Fibroblast of lung (primary cell): ENCODE measurements around the gene LRRC26. TPM values are rescaled to one million over a fixed set of nuclear protein-coding genes. Genes with fewer than 3 reads are reported as not detected.

Experiments used
- DNase-seq, 2 donors: peaks; one replicate each; pipeline versions ENCODE4 v3.0.0 to v3.0.0-alpha.2; 2010; ENCODE audit warnings: low read depth in 2 of 2
- H2AFZ ChIP-seq: 2 replicates; pipeline ENCODE4 v1.5.1; 2012; ENCODE audit warnings: low read length, control low read depth, inconsistent platforms
- H3K27ac ChIP-seq: 2 replicates; pipeline ENCODE4 v1.5.1; 2011; ENCODE audit warnings: low read length, control low read depth; ENCODE audit not compliant: insufficient read depth
- H3K27me3 ChIP-seq: 2 replicates; pipeline ENCODE4 v1.5.1; 2011; ENCODE audit warnings: mild to moderate bottlenecking, low read length; ENCODE audit not compliant: control insufficient read depth, insufficient read depth
- H3K36me3 ChIP-seq: 2 replicates; pipeline ENCODE4 v1.5.1; 2011; ENCODE audit warnings: low read length; ENCODE audit not compliant: control insufficient read depth, insufficient read depth
- H3K4me1 ChIP-seq: 2 replicates; pipeline ENCODE4 v1.5.1; 2011; ENCODE audit warnings: low read length; ENCODE audit not compliant: control insufficient read depth, insufficient read depth; ENCODE audit errors: extremely low read depth
- H3K4me2 ChIP-seq: 2 replicates; pipeline ENCODE4 v1.5.1; 2011; ENCODE audit warnings: low read length, control low read depth; ENCODE audit not compliant: insufficient read depth; ENCODE audit errors: extremely low read depth
- H3K4me3 ChIP-seq, 4 experiments: fragments of 200-600 bp in 1 of 4; sonication (generic) in 1 of 4; replicated peaks in 1 of 4; 2 replicates each; pipeline ENCODE4 v1.5.1; 2011 to 2016; ENCODE audit warnings: low read length in 4 of 4, low read depth in 3 of 4, mild to moderate bottlenecking in 3 of 4, control low read depth in 2 of 4, inconsistent platforms in 1 of 4, mixed read lengths in 1 of 4; ENCODE audit not compliant: insufficient read depth in 1 of 4; ENCODE audit errors: control extremely low read depth in 1 of 4
- H3K79me2 ChIP-seq: 2 replicates; pipeline ENCODE4 v1.5.1; 2012; ENCODE audit warnings: mild to moderate bottlenecking, low read length, inconsistent platforms; ENCODE audit not compliant: control insufficient read depth, insufficient read depth
- H3K9ac ChIP-seq: 2 replicates; pipeline ENCODE4 v1.5.1; 2011; ENCODE audit warnings: mild to moderate bottlenecking, low read length, control low read depth; ENCODE audit not compliant: insufficient read depth
- H3K9me3 ChIP-seq: 2 replicates; pipeline ENCODE4 v1.5.1; 2012; ENCODE audit warnings: low read depth, low read length; ENCODE audit not compliant: control insufficient read depth, insufficient read depth
- H4K20me1 ChIP-seq: 2 replicates; pipeline ENCODE4 v1.5.1; 2011; ENCODE audit warnings: low read length; ENCODE audit not compliant: control insufficient read depth, insufficient read depth; ENCODE audit errors: extremely low read depth
- CTCF ChIP-seq, 2 donors: IDR thresholded peaks in 1 of 2; conservative IDR thresholded peaks in 1 of 2; 1 replicate in 1 of 2; 2 replicates in 1 of 2; pipeline ENCODE4 v1.5.1; 2011 to 2012; ENCODE audit warnings: low read length in 2 of 2, control low read depth in 1 of 2, inconsistent platforms in 1 of 2, low read depth in 1 of 2, mild to moderate bottlenecking in 1 of 2
- EZH2 ChIP-seq: IDR thresholded peaks from 2 replicates; pipeline ENCODE4 v1.5.1; 2012; ENCODE audit warnings: low read length, control low read depth, mild to moderate bottlenecking; ENCODE audit errors: missing control alignments
- polyA plus RNA-seq, 2 donors: library from polyadenylated mRNA; depleted of rRNA in 1 of 2; stranded (reverse) in 1 of 2; unstranded in 1 of 2; fragments of >200 nt; gene quantifications; 2 replicates each; pipeline ENCODE4 v1.2.1, GENCODE V29; 2011 to 2012; ENCODE audit warnings: missing spikeins in 1 of 2
- total RNA-seq: library from RNA; depleted of rRNA; stranded (reverse); fragments of >200 nt; gene quantifications from 2 replicates; pipeline ENCODE4 v1.2.1, GENCODE V29; 2014

The LRRC26 gene
- total and polyA plus RNA-seq, 2 donors (not counting 1 experiment from before 2014, with no cell fraction given): not detected

DNA sequence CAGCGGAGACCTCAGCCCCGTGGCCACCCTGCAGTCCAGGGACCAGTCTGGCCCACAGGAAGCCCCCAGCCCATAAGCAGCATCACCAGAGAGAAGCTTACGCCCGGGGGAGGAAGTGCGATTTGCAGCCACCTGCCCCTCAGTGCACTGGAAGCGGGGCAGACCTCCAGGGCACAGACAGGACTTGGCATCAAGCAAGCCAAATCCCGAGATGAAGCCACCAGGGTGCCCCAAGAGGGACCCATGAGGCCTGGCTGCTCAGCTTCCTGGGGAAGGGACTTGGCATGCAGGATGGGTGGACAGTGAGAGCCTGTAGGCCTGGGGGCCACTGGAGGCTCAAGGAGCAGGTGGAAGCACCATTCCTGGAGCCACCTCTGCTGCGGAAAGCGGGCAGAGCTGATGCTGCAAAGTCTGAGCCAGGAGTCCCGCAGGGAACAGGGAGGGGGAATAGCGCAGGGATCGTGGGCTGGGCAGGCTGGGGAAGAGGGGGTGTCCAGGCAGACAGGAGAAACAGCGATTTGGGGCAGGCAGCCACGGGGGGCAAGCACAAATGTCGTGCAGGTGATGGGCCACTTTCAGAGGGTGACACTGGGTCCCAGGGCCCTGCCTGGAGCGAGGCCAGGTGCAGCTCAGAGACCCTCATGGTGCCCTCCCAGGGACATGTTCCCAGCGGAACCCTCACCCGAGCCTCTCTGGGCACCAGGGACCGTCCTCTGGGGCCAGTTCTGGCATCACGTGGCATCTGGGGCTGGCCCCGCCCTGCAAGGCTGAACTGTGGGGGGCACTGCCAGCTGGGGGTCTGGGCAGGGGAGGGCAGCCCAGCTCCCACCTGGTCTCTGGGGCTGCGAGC, 3.2 kb downstream of the LRRC26 start:
- H3K27ac ChIP-seq: no peak overlapping the region
- no peaks in the 10 kb centered on the region for H3K36me3 ChIP-seq
- no peaks in the 10 kb centered on the region for H3K9me3 ChIP-seq
- H4K20me1 ChIP-seq: no peaks in the 10 kb centered on the region
- H3K4me3 ChIP-seq: no peak overlapping the region
- H3K4me1 ChIP-seq: no peaks in the 10 kb centered on the region
- H3K9ac ChIP-seq: no peak overlapping the region
- no peak for DNase-seq
- TF ChIP-seq EZH2 (peak; percentile 77), CTCF (conservative IDR thresholded peaks at IDR 0.05 in 1 of 2, IDR thresholded peaks at IDR 0.05 in 1 of 2; ENCODE audit: low read depth in 1 of 2, low read length in 2 of 2) (no peak)
- peaks cover 50% of the 10 kb centered on the region for H3K27me3 ChIP-seq
- H2AFZ ChIP-seq: no peak overlapping the region
- H3K4me2 ChIP-seq: no peak overlapping the region
- H3K79me2 ChIP-seq: no peaks in the 10 kb centered on the region

GRCh38 chr9:137165250-137165836, 4.5 kb downstream of the LRRC26 start:
- Histone ChIP-seq H3K4me2 (no peak overlapping the region), H3K9me3 (no peaks in the 10 kb centered on the region), H3K4me1 (no peaks in the 10 kb centered on the region), H3K27me3 (peaks cover 52% of the 10 kb centered on the region), H3K27ac (no peak overlapping the region), H3K36me3 (no peaks in the 10 kb centered on the region), H3K9ac (no peak overlapping the region), H3K79me2 (no peaks in the 10 kb centered on the region), H3K4me3 (no peak overlapping the region), H4K20me1 (no peaks in the 10 kb centered on the region), H2AFZ (no peak overlapping the region)
- no peak for DNase-seq
- TF ChIP-seq EZH2: no peak
- TF ChIP-seq CTCF (conservative IDR thresholded peaks at IDR 0.05 in 1 of 2, IDR thresholded peaks at IDR 0.05 in 1 of 2; ENCODE audit: low read depth in 1 of 2, low read length in 2 of 2): no peak

DNA sequence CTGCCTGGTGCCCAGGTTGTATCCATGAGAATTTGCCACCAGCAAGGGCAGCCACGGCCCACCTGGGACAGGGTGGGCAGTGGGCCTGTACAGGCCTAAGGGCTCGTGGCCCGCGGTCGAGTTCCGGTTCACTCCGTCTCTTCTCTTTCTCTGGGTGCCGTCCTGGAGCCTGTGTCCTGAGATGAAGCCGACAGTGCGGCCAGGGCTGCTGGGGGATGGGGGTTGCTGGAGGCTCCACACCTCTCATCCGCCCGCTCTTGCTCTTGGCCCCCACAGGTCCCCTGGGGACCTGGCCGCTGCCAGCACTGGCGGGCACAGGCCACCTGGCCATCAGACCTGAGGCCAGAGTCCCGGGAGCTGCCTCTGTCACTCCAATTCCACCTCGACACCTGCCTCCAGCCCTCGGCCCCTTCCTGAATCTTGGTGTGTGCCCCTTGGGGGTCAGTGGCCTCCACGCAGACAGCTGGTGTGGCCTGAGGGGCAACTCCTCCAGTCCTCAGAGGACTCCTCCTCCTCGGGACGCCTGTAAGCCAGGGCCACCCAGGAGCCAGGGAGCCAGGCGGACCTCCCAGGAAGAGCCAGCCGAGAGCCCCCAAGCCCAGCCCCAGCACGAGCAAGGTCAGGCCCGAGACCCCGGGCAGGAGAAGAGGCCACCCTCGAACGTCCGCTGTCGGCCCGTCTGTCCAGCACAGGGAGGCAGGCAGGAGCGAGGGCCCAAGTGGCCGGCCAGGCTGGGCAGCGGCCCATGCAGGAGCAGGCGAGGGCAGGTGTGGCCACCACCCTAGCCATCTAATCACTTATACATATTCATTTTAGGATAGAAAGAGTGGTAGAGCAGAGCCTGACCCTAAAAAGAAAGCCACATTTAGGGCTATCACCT, 5.2 kb downstream of the LRRC26 start:
- TF ChIP-seq CTCF (conservative IDR thresholded peaks at IDR 0.05 in 1 of 2, IDR thresholded peaks at IDR 0.05 in 1 of 2; ENCODE audit: low read depth in 1 of 2, low read length in 2 of 2) (no peak), EZH2 (no peak)

More for the DNA sequence above, 5.2 kb downstream of the LRRC26 start:
- no peak for DNase-seq
- no peaks in the 10 kb centered on the region for H4K20me1 ChIP-seq
- H3K27ac ChIP-seq: no peak overlapping the region
- no peaks in the 10 kb centered on the region for H3K4me1 ChIP-seq
- no peak overlapping the region for H3K4me2 ChIP-seq
- H3K9ac ChIP-seq: no peak overlapping the region
- H3K4me3 ChIP-seq: no peak overlapping the region
- H3K9me3 ChIP-seq: no peaks in the 10 kb centered on the region
- H2AFZ ChIP-seq: no peak overlapping the region
- H3K79me2 ChIP-seq: no peaks in the 10 kb centered on the region
- H3K36me3 ChIP-seq: no peaks in the 10 kb centered on the region
- H3K27me3 ChIP-seq: peaks cover 44% of the 10 kb centered on the region
